PC-9 (cell line): ENCODE results near the gene SLC22A4. TPM values are rescaled to one million over a fixed set of nuclear protein-coding genes. Genes with fewer than 3 reads are reported as not detected.
A peak's percentile ranks its signal among the peaks of the same experiment; 100 is the strongest.

ENCODE experiments used
- BruUV-seq: library from RNA; stranded (reverse); fragments of 400-500 nt; replicated peaks from 2 replicates; lab custom pipeline; 2021; lab: Mats Ljungman, UMichigan
- CTCF ChIA-PET: fragments of 300-600 bp; sonication (Branson Sonifier 250); formaldehyde crosslinking; loops from one replicate; lab custom pipeline; 2022; ENCODE audit warnings: antibody characterized with exemption; lab: Charles Lee
- POLR2A ChIA-PET: fragments of 300-600 bp; sonication (Branson Sonifier 250); formaldehyde crosslinking; loops from one replicate; lab custom pipeline; 2022; ENCODE audit warnings: antibody characterized with exemption; ENCODE audit not compliant: unreplicated experiment; lab: Charles Lee
- DNase-seq, 2 experiments: peaks; one replicate each; pipeline versions ENCODE4 v3.0.0 to v3.0.0-alpha.2; 2015 to 2022; ENCODE audit warnings: mixed read lengths in 1 of 2
- H2AFZ ChIP-seq: fragments of 200-600 bp; sonication (generic); 2 replicates; pipeline ENCODE4 v1.8.1; 2017; ENCODE audit warnings: antibody characterized with exemption
- H3F3A ChIP-seq: fragments of 200-600 bp; sonication (generic); 2 replicates; pipeline ENCODE4 v1.8.1; 2017; ENCODE audit warnings: antibody characterized with exemption, mild to moderate bottlenecking, low read depth; ENCODE audit not compliant: insufficient read depth
- H3K27ac ChIP-seq: fragments of 200-600 bp; sonication (generic); 2 replicates; pipeline ENCODE4 v1.6.1; 2016; ENCODE audit warnings: mixed run types
- H3K27me3 ChIP-seq: fragments of 200-600 bp; sonication (generic); 2 replicates; pipeline ENCODE4 v1.6.1; 2016; ENCODE audit warnings: low read depth, mixed run types; ENCODE audit not compliant: insufficient read depth
- H3K36me3 ChIP-seq: fragments of 200-600 bp; sonication (generic); 2 replicates; pipeline ENCODE4 v1.6.1; 2016; ENCODE audit warnings: low read depth, mixed run types
- H3K4me1 ChIP-seq: fragments of 200-600 bp; sonication (generic); replicated peaks from 2 replicates; pipeline ENCODE4 v1.6.1; 2016; ENCODE audit warnings: mixed run types; ENCODE audit not compliant: insufficient read depth
- H3K4me2 ChIP-seq: fragments of 200-600 bp; sonication (generic); 2 replicates; pipeline ENCODE4 v1.6.1; 2017; ENCODE audit warnings: mixed run types
- H3K4me3 ChIP-seq: fragments of 200-600 bp; sonication (generic); 2 replicates; pipeline ENCODE4 v1.6.1; 2016; ENCODE audit warnings: mixed run types
- H3K79me2 ChIP-seq: fragments of 200-600 bp; sonication (generic); 2 replicates; pipeline ENCODE4 v1.6.1; 2017; ENCODE audit warnings: low read depth, mixed run types
- H3K9me2 ChIP-seq: fragments of 200-600 bp; sonication (generic); 2 replicates; pipeline ENCODE4 v1.8.1; 2017; ENCODE audit warnings: mild to moderate bottlenecking; ENCODE audit not compliant: insufficient read depth
- H3K9me3 ChIP-seq: fragments of 200-600 bp; sonication (generic); 2 replicates; pipeline ENCODE4 v1.8.1; 2016; ENCODE audit warnings: low read depth; ENCODE audit not compliant: insufficient read depth
- H4K20me1 ChIP-seq: fragments of 200-600 bp; sonication (generic); 2 replicates; pipeline ENCODE4 v1.8.1; 2017; ENCODE audit not compliant: insufficient read depth
- CTCF ChIP-seq: fragments of 200-600 bp; sonication (generic); conservative IDR thresholded peaks from 2 replicates; pipeline ENCODE4 v1.6.1; 2017; ENCODE audit warnings: mixed run types, antibody characterized with exemption, mild to moderate bottlenecking, moderate library complexity
- EZH2 ChIP-seq: fragments of 200-600 bp; sonication (generic); IDR thresholded peaks from 2 replicates; pipeline ENCODE4 v1.8.0; 2017; ENCODE audit warnings: antibody characterized with exemption, low read depth
- intact Hi-C: fragments of 100-400 bp; cut with micrococcal nuclease; formaldehyde crosslinking; loops from one replicate; pipeline ENCODE4 v1.10.0; 2022; ENCODE audit not compliant: unreplicated experiment
- total RNA-seq: library from RNA; stranded (reverse); gene quantifications from 2 replicates; pipeline ENCODE4 v1.2.3, GENCODE V29; 2021

The SLC22A4 gene
- total RNA-seq, 1 experiment from 2014 or later = 4.2 TPM

DNA sequence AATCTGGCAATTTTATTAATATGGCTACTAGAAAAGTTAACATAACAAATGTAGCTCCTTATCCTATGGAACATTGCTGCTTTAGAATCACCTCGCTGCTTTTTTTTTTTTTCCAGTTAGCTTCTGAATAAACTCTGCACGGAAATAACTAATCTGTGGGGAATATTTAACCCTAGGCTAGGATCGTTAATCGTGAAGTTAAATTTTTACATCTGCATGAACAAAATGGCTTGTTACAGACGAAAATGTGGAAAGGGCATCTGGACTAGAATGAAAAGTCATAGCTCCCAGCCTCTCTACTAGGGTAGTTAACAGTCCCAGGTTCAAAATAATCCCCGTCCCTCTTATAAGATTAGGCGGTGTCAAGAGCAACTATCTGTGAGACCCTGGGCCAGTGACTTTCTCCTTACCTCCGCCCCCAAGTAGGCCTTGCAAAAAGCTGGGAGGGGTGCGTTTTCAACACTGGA, 74.8 kb downstream of the SLC22A4 start:
- Histone ChIP-seq H3F3A (peaks cover 40% of the 10 kb centered on the region), H3K36me3 (no peaks in the 10 kb centered on the region), H3K27ac (peak overlapping the region; percentile 45), H3K9me2 (no peaks in the 10 kb centered on the region), H2AFZ (peak overlapping the region; percentile 97), H3K4me3 (peak overlapping the region; percentile 75), H3K79me2 (peaks cover 41% of the 10 kb centered on the region), H3K4me1 (peaks cover 73% of the 10 kb centered on the region), H3K9me3 (no peaks in the 10 kb centered on the region), H3K4me2 (peak overlapping the region; percentile 98), H4K20me1 (no peaks in the 10 kb centered on the region), H3K27me3 (no peaks in the 10 kb centered on the region)
- ChIA-PET POLR2A (interaction anchor here (0.6 to 1.6 kb wide), 5 partner anchors 18 to 127 kb away, joined by 3 to 9 read pairs (median 6); no protein-coding TSS in a partner anchor), CTCF (interaction anchor here (0.6 kb wide), 2 partner anchors 103 to 898 kb away, joined by 6 to 8 read pairs; no protein-coding TSS in a partner anchor)
- BruUV-seq = TSS peak; percentile 58
- TF ChIP-seq EZH2 (no peak), CTCF (no peak)
- no peak for DNase-seq
- intact Hi-C loops = loop anchor here (1.0 kb wide), 1 partner anchor 295 kb away; no protein-coding TSS in a partner anchor

DNA sequence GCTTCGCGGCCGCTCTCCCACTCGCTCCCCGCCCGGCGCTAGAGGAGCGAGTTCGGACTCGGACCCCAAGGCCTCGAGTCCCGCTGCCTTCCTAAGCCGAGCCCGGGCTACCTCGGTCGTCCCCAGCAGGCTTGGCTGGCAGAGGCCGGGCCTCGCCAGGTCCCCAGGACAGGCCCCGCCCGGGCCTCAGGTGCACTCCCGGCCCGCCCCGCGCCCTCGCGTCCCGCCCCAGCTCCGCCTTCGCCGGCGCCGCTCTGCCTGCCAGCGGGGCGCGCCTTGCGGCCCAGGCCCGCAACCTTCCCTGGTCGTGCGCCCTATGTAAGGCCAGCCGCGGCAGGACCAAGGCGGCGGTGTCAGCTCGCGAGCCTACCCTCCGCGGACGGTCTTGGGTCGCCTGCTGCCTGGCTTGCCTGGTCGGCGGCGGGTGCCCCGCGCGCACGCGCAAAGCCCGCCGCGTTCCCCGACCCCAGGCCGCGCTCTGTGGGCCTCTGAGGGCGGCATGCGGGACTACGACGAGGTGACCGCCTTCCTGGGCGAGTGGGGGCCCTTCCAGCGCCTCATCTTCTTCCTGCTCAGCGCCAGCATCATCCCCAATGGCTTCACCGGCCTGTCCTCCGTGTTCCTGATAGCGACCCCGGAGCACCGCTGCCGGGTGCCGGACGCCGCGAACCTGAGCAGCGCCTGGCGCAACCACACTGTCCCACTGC, 75.4 kb downstream of the SLC22A4 start, which contains the start of gene SLC22A5:
Gene SLC22A5 (plus strand): TSS at position 237 of the 707 bp plus-strand sequence. CDS start 263 bp downstream, at position 500.
- Histone ChIP-seq H4K20me1 (no peaks in the 10 kb centered on the region), H3K36me3 (no peaks in the 10 kb centered on the region), H3K4me2 (peak within 1 kb of the TSS; percentile 98), H3K27ac (peak within 1 kb of the TSS; percentile 45), H3F3A (peaks cover 34% of the 10 kb centered on the region), H2AFZ (peak within 1 kb of the TSS; percentile 97), H3K4me3 (peak within 1 kb of the TSS; percentile 75), H3K4me1 (peaks cover 67% of the 10 kb centered on the region), H3K9me2 (no peaks in the 10 kb centered on the region), H3K79me2 (peaks cover 46% of the 10 kb centered on the region), H3K27me3 (no peaks in the 10 kb centered on the region), H3K9me3 (no peaks in the 10 kb centered on the region)
- POLR2A ChIA-PET = interaction anchor here (0.5 to 1.6 kb wide), 4 partner anchors 17 to 1652 kb away, joined by 4 to 9 read pairs (median 8); no protein-coding TSS in a partner anchor
- no TSS peak for BruUV-seq
- CTCF ChIA-PET = interaction anchor here (0.6 kb wide), 1 partner anchor 97 kb away, joined by 4 read pairs; no protein-coding TSS in a partner anchor
- DNase-seq = peak; percentile 63 to 83
- intact Hi-C loops = loop anchor here (1.0 to 5.0 kb wide), 2 partner anchors 48 to 295 kb away; no protein-coding TSS in a partner anchor
- no peak for TF ChIP-seq EZH2
- no peak for TF ChIP-seq CTCF

- BruUV-seq = no TSS peak
- TF ChIP-seq EZH2 (no peak), CTCF (no peak)
Measured at GRCh38 chr5:132370181-132370970, 76.2 kb downstream of the SLC22A4 start.

More at GRCh38 chr5:132370181-132370970, 76.2 kb downstream of the SLC22A4 start:
- CTCF ChIA-PET = interaction anchor here (0.6 kb wide), 2 partner anchors 77 to 98 kb away, joined by 4 to 15 read pairs; no protein-coding TSS in a partner anchor
- Histone ChIP-seq H3K36me3 (no peaks in the 10 kb centered on the region), H3K9me2 (no peaks in the 10 kb centered on the region), H3K27ac (peak overlapping the region; percentile 45), H3K4me3 (peak overlapping the region; percentile 75), H3K9me3 (no peaks in the 10 kb centered on the region), H3K79me2 (peaks cover 52% of the 10 kb centered on the region), H3K4me1 (peaks cover 59% of the 10 kb centered on the region), H2AFZ (peak overlapping the region; percentile 97), H3K4me2 (peak overlapping the region; percentile 98), H4K20me1 (no peaks in the 10 kb centered on the region), H3F3A (peaks cover 29% of the 10 kb centered on the region), H3K27me3 (no peaks in the 10 kb centered on the region)
- DNase-seq = no peak
- POLR2A ChIA-PET = interaction anchor here (0.5 to 1.6 kb wide), 2 partner anchors 77 to 1651 kb away, joined by 6 to 9 read pairs; no protein-coding TSS in a partner anchor
- intact Hi-C loops = loop anchor here (5.0 kb wide), 1 partner anchor 47 kb away; no protein-coding TSS in a partner anchor
